MCF 10A (cell line): ENCODE data around the gene ULK3. TPM values are rescaled to one million over a fixed set of nuclear protein-coding genes. Genes with fewer than 3 reads are reported as not detected.
A peak's percentile ranks its signal among the peaks of the same experiment; 100 is the strongest.

Experiments
- BruUV-seq: library from RNA; stranded (reverse); fragments of 400-500 nt; replicated peaks from 2 replicates; lab custom pipeline; 2021; lab: Mats Ljungman, UMichigan
- CTCF ChIA-PET: fragments of 300-600 bp; sonication (Branson Sonifier 250); formaldehyde crosslinking; extraction: SDS; loops from one replicate; lab custom pipeline; 2021; ENCODE audit warnings: antibody characterized with exemption, inconsistent platforms; lab: Yijun Ruan, JAX
- POLR2A ChIA-PET: fragments of 300-600, 350-650 bp; sonication (Branson Sonifier 250); formaldehyde crosslinking; extraction: SDS; loops from one replicate; lab custom pipeline; 2020; ENCODE audit warnings: antibody characterized with exemption, inconsistent platforms; lab: Yijun Ruan, JAX
- DNase-seq: peaks from one replicate; pipeline ENCODE4 v3.0.0-alpha.2; 2018; ENCODE audit not compliant: unreplicated experiment
- H3K27ac Mint-ChIP-seq: one replicate; pipeline ENCODE4 v1.8.0; 2022; ENCODE audit warnings: mild to moderate bottlenecking, low read depth, mixed read lengths; ENCODE audit not compliant: unreplicated experiment
- H3K27me3 Mint-ChIP-seq: one replicate; pipeline ENCODE4 v1.8.0; 2022; ENCODE audit warnings: mixed read lengths; ENCODE audit not compliant: insufficient read depth, unreplicated experiment
- H3K36me3 Mint-ChIP-seq: one replicate; pipeline ENCODE4 v1.8.0; 2022; ENCODE audit warnings: mild to moderate bottlenecking, moderate library complexity, mixed read lengths; ENCODE audit not compliant: insufficient read depth, unreplicated experiment
- H3K4me1 Mint-ChIP-seq: one replicate; pipeline ENCODE4 v1.8.0; 2022; ENCODE audit warnings: mixed read lengths; ENCODE audit not compliant: insufficient read depth, unreplicated experiment
- H3K4me3 Mint-ChIP-seq: one replicate; pipeline ENCODE4 v1.8.0; 2022; ENCODE audit warnings: mild to moderate bottlenecking, moderate library complexity, mixed read lengths; ENCODE audit not compliant: unreplicated experiment
- H3K9me3 Mint-ChIP-seq: one replicate; pipeline ENCODE4 v1.8.0; 2022; ENCODE audit warnings: mixed read lengths; ENCODE audit not compliant: unreplicated experiment
- intact Hi-C: fragments of 100-400 bp; cut with micrococcal nuclease; formaldehyde crosslinking; loops from 2 replicates; pipeline ENCODE4 v1.14.1; 2022
- total RNA-seq: library from RNA; stranded (reverse); gene quantifications from 2 replicates; pipeline ENCODE4 v1.2.3, GENCODE V29; 2022
- TF ChIP-seq, protein P1 (sequence below): fragments of 200-600 bp; IDR thresholded peaks from one replicate; pipeline ENCODE4 v1.8.0; 2022; ENCODE audit warnings: antibody characterized with exemption, mild to moderate bottlenecking; ENCODE audit not compliant: unreplicated experiment

Gene ULK3
- total RNA-seq, 1 experiment from 2014 or later: 27.6 TPM

DNA sequence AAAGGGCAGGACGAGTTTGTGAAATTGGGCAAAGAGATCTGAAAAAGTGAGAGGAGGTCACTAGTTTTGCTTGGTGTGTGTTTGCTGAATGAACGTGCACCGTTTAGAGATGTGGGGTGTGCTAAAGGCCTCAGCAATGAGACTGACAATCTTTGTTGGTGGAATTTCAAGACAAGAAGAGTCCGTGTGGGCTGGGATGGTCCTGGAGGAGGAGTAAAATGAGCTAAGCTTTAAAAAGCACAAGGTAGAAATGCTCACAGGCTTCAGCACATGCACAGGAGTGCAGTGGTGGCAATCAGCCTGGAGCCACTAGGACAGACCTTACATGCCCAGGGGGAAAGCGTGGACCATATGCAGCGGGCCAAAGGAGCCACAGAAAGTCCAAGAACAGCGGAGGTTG, 18.0 kb downstream of the ULK3 start:
- no TSS peak for BruUV-seq
- Mint-ChIP-seq H3K4me3 (no peak overlapping the region), H3K27ac (no peak overlapping the region), H3K36me3 (no peaks in the 10 kb centered on the region), H3K27me3 (peaks cover 35% of the 10 kb centered on the region), H3K4me1 (no peaks in the 10 kb centered on the region), H3K9me3 (no peaks in the 10 kb centered on the region)
- DNase-seq: no peak
- intact Hi-C loops: no loop called here
- POLR2A ChIA-PET: no interaction called here
- TF ChIP-seq, protein P1, sequence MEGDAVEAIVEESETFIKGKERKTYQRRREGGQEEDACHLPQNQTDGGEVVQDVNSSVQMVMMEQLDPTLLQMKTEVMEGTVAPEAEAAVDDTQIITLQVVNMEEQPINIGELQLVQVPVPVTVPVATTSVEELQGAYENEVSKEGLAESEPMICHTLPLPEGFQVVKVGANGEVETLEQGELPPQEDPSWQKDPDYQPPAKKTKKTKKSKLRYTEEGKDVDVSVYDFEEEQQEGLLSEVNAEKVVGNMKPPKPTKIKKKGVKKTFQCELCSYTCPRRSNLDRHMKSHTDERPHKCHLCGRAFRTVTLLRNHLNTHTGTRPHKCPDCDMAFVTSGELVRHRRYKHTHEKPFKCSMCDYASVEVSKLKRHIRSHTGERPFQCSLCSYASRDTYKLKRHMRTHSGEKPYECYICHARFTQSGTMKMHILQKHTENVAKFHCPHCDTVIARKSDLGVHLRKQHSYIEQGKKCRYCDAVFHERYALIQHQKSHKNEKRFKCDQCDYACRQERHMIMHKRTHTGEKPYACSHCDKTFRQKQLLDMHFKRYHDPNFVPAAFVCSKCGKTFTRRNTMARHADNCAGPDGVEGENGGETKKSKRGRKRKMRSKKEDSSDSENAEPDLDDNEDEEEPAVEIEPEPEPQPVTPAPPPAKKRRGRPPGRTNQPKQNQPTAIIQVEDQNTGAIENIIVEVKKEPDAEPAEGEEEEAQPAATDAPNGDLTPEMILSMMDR: no peak
- CTCF ChIA-PET: interaction anchor here (0.6 kb wide), 1 partner anchor 50 kb away, joined by 3 read pairs; no protein-coding TSS in a partner anchor

DNA sequence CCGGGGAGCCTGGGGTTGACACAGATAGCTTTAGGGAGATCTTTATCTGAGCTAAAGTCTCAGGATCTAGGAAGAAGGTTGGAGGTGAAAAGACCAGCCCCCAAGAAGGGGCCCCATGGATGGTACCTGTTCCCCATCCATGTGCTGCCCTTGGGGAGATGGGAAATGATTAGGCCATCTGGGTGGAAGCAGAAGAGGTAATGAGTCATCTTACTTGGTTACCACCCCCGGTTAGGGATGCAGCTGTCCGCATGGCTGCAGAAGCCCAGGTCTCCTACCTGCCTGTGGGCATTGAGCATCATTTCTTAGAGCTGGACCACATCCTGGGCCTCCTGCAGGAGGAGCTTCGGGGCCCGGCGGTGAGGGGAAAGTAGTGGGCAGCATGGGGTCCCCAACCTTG, 19.6 kb downstream of the ULK3 start:
- BruUV-seq: no TSS peak
- DNase-seq: peak; percentile 30
- H3K4me3 Mint-ChIP-seq: no peak overlapping the region
- TF ChIP-seq, protein P1: no peak
- no peak overlapping the region for H3K27ac Mint-ChIP-seq
- no peaks in the 10 kb centered on the region for H3K9me3 Mint-ChIP-seq
- CTCF ChIA-PET: interaction anchor here (1.8 kb wide), 1 partner anchor 13 kb away, joined by 4 read pairs; no protein-coding TSS in a partner anchor
- no peaks in the 10 kb centered on the region for H3K36me3 Mint-ChIP-seq
- H3K27me3 Mint-ChIP-seq: peaks cover 32% of the 10 kb centered on the region
- POLR2A ChIA-PET: no interaction called here
- H3K4me1 Mint-ChIP-seq: peaks cover 6% of the 10 kb centered on the region
- intact Hi-C loops: no loop called here

DNA sequence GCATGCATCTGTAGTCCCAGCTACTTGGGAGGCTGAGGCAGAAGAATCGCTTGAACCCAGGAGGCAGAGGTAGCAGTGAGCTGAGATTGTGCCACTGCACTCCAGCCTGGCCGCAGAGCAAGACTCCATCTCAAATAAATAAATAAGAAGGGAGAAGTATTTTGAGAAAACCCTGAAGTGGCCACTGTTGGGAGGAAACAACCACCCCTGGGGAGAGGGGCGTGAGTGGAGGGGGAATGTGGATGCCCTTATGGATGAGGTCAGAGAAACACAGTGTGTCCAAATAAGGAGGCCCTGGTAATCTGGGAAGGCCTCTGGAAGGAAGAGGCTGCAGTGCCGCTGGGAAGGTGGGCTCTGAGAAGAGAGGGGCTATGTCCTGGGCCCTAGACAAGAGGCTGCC, 20.7 kb downstream of the ULK3 start:
- H3K36me3 Mint-ChIP-seq: no peaks in the 10 kb centered on the region
- intact Hi-C loops: no loop called here
- ChIA-PET CTCF (interaction anchor here (0.7 to 1.4 kb wide), 3 partner anchors 14 to 80 kb away, joined by 3 to 5 read pairs (median 3); no protein-coding TSS in a partner anchor), POLR2A (interaction anchor here (1.2 kb wide), 1 partner anchor 39 kb away, joined by 3 read pairs; no protein-coding TSS in a partner anchor)
- TF ChIP-seq, protein P1: no peak
- no peak overlapping the region for H3K4me3 Mint-ChIP-seq
- BruUV-seq: no TSS peak
- H3K27me3 Mint-ChIP-seq: peaks cover 22% of the 10 kb centered on the region
- no peak for DNase-seq
- H3K27ac Mint-ChIP-seq: no peak overlapping the region
- H3K4me1 Mint-ChIP-seq: peaks cover 17% of the 10 kb centered on the region
- no peaks in the 10 kb centered on the region for H3K9me3 Mint-ChIP-seq

DNA sequence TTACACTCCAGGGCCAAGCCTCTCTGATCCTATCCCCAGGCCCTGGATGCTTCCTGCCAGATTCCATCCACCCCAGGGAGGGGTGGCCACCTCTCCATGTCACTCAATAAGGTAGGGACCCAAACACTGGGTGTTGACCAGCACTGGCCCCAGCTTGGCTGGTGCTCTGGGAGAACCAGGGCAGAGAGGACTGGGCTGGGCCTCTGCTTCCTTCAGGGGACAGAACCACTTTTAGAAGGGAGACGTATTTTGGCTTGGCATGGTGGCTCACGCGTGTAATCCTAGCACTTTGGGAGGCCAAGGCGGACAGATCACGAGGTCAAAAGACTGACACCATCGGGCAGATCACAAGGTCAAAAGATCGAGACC, 21.2 kb downstream of the ULK3 start:
- H3K4me1 Mint-ChIP-seq: peaks cover 22% of the 10 kb centered on the region
- intact Hi-C loops: no loop called here
- no peak overlapping the region for H3K4me3 Mint-ChIP-seq
- no peaks in the 10 kb centered on the region for H3K36me3 Mint-ChIP-seq
- no TSS peak for BruUV-seq
- TF ChIP-seq, protein P1: no peak
- H3K27me3 Mint-ChIP-seq: peaks cover 22% of the 10 kb centered on the region
- CTCF ChIA-PET: interaction anchor here (0.6 to 1.5 kb wide), 5 partner anchors 8 to 80 kb away, joined by 3 to 5 read pairs (median 3); partner anchors contain the start of gene CSK
- no peaks in the 10 kb centered on the region for H3K9me3 Mint-ChIP-seq
- H3K27ac Mint-ChIP-seq: no peak overlapping the region
- POLR2A ChIA-PET: interaction anchor here (1.2 kb wide), 1 partner anchor 38 kb away, joined by 3 read pairs; no protein-coding TSS in a partner anchor
- no peak for DNase-seq
